H1 (cell line): ENCODE measurements around the gene PTPRD. TPM values are rescaled to one million over a fixed set of nuclear protein-coding genes. Genes with fewer than 3 reads are reported as not detected.
"Not testable (repeated sequence)": the region's sequence is repeated elsewhere in the genome, so short reads cannot be mapped to it uniquely, and the experiment has no call there.

ENCODE experiments used
- CTCF ChIA-PET: fragments of 300-600 bp; sonication (Branson Sonifier 250); formaldehyde crosslinking; loops from one replicate; lab custom pipeline; 2021; ENCODE audit not compliant: partially characterized antibody; lab: Charles Lee
- POLR2A ChIA-PET: fragments of 300-600 bp; sonication (Branson Sonifier 250); formaldehyde crosslinking; loops from one replicate; lab custom pipeline; 2021; ENCODE audit warnings: inconsistent platforms; ENCODE audit not compliant: partially characterized antibody; lab: Charles Lee
- DNase-seq, 2 experiments: peaks; one replicate each; pipeline versions ENCODE4 v3.0.0 to v3.0.0-alpha.2; 2010 to 2022; ENCODE audit warnings: low spot score in 2 of 2, low read depth in 1 of 2, mixed read lengths in 1 of 2
- FAIRE-seq: peaks from 2 replicates; lab custom pipeline; 2011; peaks lifted over from hg19 to GRCh38; lab: Jason Lieb, UNC
- H2AFZ ChIP-seq: 2 replicates; pipeline ENCODE4 v1.8.1; 2012; ENCODE audit warnings: low read length, inconsistent platforms
- H2AK5ac ChIP-seq: 2 replicates; pipeline ENCODE4 v1.6.1; 2013; ENCODE audit warnings: low read depth, low read length
- H2BK120ac ChIP-seq: replicated peaks from 2 replicates; pipeline ENCODE3; 2013; ENCODE audit warnings: low read depth, low read length, inconsistent platforms
- H2BK12ac ChIP-seq: 2 replicates; pipeline ENCODE4 v1.6.1; 2013; ENCODE audit warnings: low read depth, low read length
- H2BK15ac ChIP-seq: 2 replicates; pipeline ENCODE4 v1.6.1; 2013; ENCODE audit warnings: low read length
- H2BK20ac ChIP-seq: 2 replicates; pipeline ENCODE4 v1.6.1; 2013; ENCODE audit warnings: low read length
- H2BK5ac ChIP-seq: 2 replicates; pipeline ENCODE4 v1.6.1; 2013; ENCODE audit warnings: low read depth, low read length
- H3K14ac ChIP-seq: 2 replicates; pipeline ENCODE4 v1.6.1; 2013; ENCODE audit warnings: inconsistent platforms; ENCODE audit not compliant: insufficient read length
- H3K18ac ChIP-seq: 2 replicates; pipeline ENCODE4 v1.6.1; 2013; ENCODE audit warnings: low read length; ENCODE audit errors: extremely low read depth
- H3K23ac ChIP-seq: 2 replicates; pipeline ENCODE4 v1.6.1; 2013; ENCODE audit warnings: inconsistent platforms; ENCODE audit not compliant: insufficient read length
- H3K23me2 ChIP-seq: 2 replicates; pipeline ENCODE4 v1.6.1; 2013; ENCODE audit warnings: low read depth, low read length
- H3K27ac ChIP-seq: 2 replicates; pipeline ENCODE4 v1.6.1; 2011; ENCODE audit warnings: low read depth, low read length, inconsistent platforms
- H3K27me3 ChIP-seq, 4 experiments: replicated peaks in 1 of 4; 1 replicate in 1 of 4; 2 replicates in 3 of 4; pipeline versions ENCODE4 v1.6.1 to v1.8.1; 2011 to 2013; ENCODE audit warnings: low read length in 3 of 4, mild to moderate bottlenecking in 3 of 4, inconsistent platforms in 2 of 4, mixed read lengths in 2 of 4, moderate library complexity in 1 of 4; ENCODE audit not compliant: control insufficient read depth in 3 of 4, insufficient read depth in 3 of 4; ENCODE audit errors: extremely low read depth in 1 of 4
- H3K36me3 ChIP-seq, 4 experiments: 2 replicates each; pipeline versions ENCODE4 v1.6.1 to v1.8.1; 2011 to 2013; ENCODE audit warnings: mild to moderate bottlenecking in 4 of 4, low read length in 3 of 4, moderate library complexity in 2 of 4, control low read depth in 1 of 4, inconsistent platforms in 1 of 4; ENCODE audit not compliant: insufficient read depth in 4 of 4, control insufficient read depth in 2 of 4
- H3K4ac ChIP-seq: replicated peaks from 2 replicates; pipeline ENCODE3; 2013; ENCODE audit warnings: low read length, low read depth, mixed read lengths, inconsistent platforms; ENCODE audit not compliant: insufficient read length
- H3K4me1 ChIP-seq, 4 experiments: replicated peaks in 1 of 4; 1 replicate in 1 of 4; 2 replicates in 3 of 4; pipeline versions ENCODE4 v1.6.1 to v1.8.1; 2011 to 2013; ENCODE audit warnings: low read length in 3 of 4, inconsistent platforms in 2 of 4, mixed read lengths in 1 of 4; ENCODE audit not compliant: insufficient read depth in 4 of 4, control insufficient read depth in 3 of 4
- H3K4me2 ChIP-seq, 2 experiments: 2 replicates each; pipeline versions ENCODE4 v1.6.1 to v1.8.1; 2011 to 2013; ENCODE audit warnings: low read depth in 2 of 2, low read length in 2 of 2, control low read depth in 1 of 2, inconsistent platforms in 1 of 2, mild to moderate bottlenecking in 1 of 2; ENCODE audit not compliant: insufficient read depth in 1 of 2
- H3K4me3 ChIP-seq, 4 experiments: fragments of 200-600, 300-600 bp in 1 of 4; sonication (generic), shearing (Covaris generic), sonication (Bioruptor Twin) in 1 of 4; 2 replicates each; pipeline versions ENCODE4 v1.5.1 to v1.8.1; 2011 to 2016; ENCODE audit warnings: low read length in 4 of 4, low read depth in 3 of 4, control low read depth in 2 of 4, inconsistent platforms in 2 of 4, mild to moderate bottlenecking in 2 of 4, mixed read lengths in 1 of 4, moderate library complexity in 1 of 4; ENCODE audit not compliant: insufficient read depth in 2 of 4; ENCODE audit errors: extremely low read depth in 1 of 4
- H3K56ac ChIP-seq: replicated peaks from 2 replicates; pipeline ENCODE3; 2013; ENCODE audit warnings: low read depth, mild to moderate bottlenecking, mixed read lengths, low read length, inconsistent platforms; ENCODE audit not compliant: insufficient read length
- H3K79me1 ChIP-seq: 2 replicates; pipeline ENCODE4 v1.6.1; 2013; ENCODE audit warnings: low read depth, low read length, control low read depth
- H3K79me2 ChIP-seq, 2 experiments: 2 replicates each; pipeline versions ENCODE4 v1.6.1 to v1.8.1; 2012 to 2013; ENCODE audit warnings: low read length in 2 of 2, mild to moderate bottlenecking in 2 of 2, inconsistent platforms in 1 of 2; ENCODE audit not compliant: insufficient read depth in 2 of 2, control insufficient read depth in 1 of 2
- H3K9ac ChIP-seq, 4 experiments: replicated peaks in 1 of 4; 1 replicate in 1 of 4; 2 replicates in 3 of 4; pipeline versions ENCODE4 v1.6.1 to v1.8.1; 2011 to 2013; ENCODE audit warnings: low read depth in 3 of 4, low read length in 3 of 4, control low read depth in 2 of 4, mild to moderate bottlenecking in 2 of 4, moderate library complexity in 2 of 4, inconsistent platforms in 1 of 4; ENCODE audit errors: extremely low read depth in 1 of 4
- H3K9me3 ChIP-seq, 2 experiments: 2 replicates each; pipeline versions ENCODE4 v1.6.1 to v1.8.1; 2012 to 2013; ENCODE audit warnings: mild to moderate bottlenecking in 2 of 2, moderate library complexity in 2 of 2, control low read depth in 1 of 2, inconsistent platforms in 1 of 2, low read depth in 1 of 2, low read length in 1 of 2, mixed read lengths in 1 of 2; ENCODE audit not compliant: insufficient read depth in 2 of 2
- H4K20me1 ChIP-seq, 2 experiments: replicated peaks in 1 of 2; 2 replicates each; pipeline versions ENCODE3 to v1.8.1; 2011 to 2013; ENCODE audit warnings: inconsistent platforms in 2 of 2, low read length in 2 of 2, mild to moderate bottlenecking in 1 of 2; ENCODE audit not compliant: insufficient read depth in 2 of 2, control insufficient read depth in 1 of 2
- H4K5ac ChIP-seq: 2 replicates; pipeline ENCODE4 v1.6.1; 2013; ENCODE audit warnings: low read length, low read depth, mixed read lengths, inconsistent platforms; ENCODE audit not compliant: insufficient read length
- H4K8ac ChIP-seq: 2 replicates; pipeline ENCODE4 v1.8.0; 2013; ENCODE audit warnings: mild to moderate bottlenecking, moderate library complexity, low read length, inconsistent platforms; ENCODE audit not compliant: insufficient read depth; ENCODE audit errors: extremely low read depth
- H4K91ac ChIP-seq: replicated peaks from 2 replicates; pipeline ENCODE3; 2013; ENCODE audit warnings: low read length, mixed read lengths, inconsistent platforms; ENCODE audit not compliant: insufficient read length
- CEBPB ChIP-seq: IDR thresholded peaks from 2 replicates; pipeline ENCODE4 v1.6.1; 2012; ENCODE audit warnings: low read depth, low read length
- WGBS, 2 experiments: shearing (Covaris generic) in 1 of 2; methylation state at CpG; one replicate each; pipeline versions ENCODE4 v1.1.6 to v1.1.7; 2013 to 2015; ENCODE audit warnings: low lambda C conversion rate in 2 of 2, mixed read lengths in 2 of 2, inconsistent platforms in 1 of 2, low coverage in 1 of 2, missing lambda C conversion rate in 1 of 2; ENCODE audit not compliant: insufficient replicate concordance in 2 of 2, insufficient coverage in 1 of 2, insufficient read length in 1 of 2; ENCODE audit errors: extremely low coverage in 1 of 2, missing lambda C conversion rate in 1 of 2; 5-methylcytosine and 5-hydroxymethylcytosine counted together
- polyA plus RNA-seq, 7 experiments: library from polyadenylated mRNA; depleted of rRNA in 3 of 7; stranded (reverse) in 5 of 7; unstranded in 2 of 7; fragments of >200 nt in 5 of 7; fragments of 200-250 nt in 2 of 7; gene quantifications; 1 replicate in 5 of 7; 2 replicates in 1 of 7; 4 replicates in 1 of 7; pipeline versions ENCODE4 v1.2.1 to v1.2.3, GENCODE V29; 2011 to 2013; ENCODE audit warnings: missing spikeins in 2 of 7, mixed read lengths in 2 of 7
- total RNA-seq: library from RNA; stranded (reverse); fragmentation: NEBNext Ultra II Directional; extraction: Animal tissue kit (Norgen Biotek cat#: 25700); gene quantifications from 2 replicates; pipeline ENCODE4 v1.2.1, GENCODE V29; 2021

PTPRD gene
- total and polyA plus RNA-seq, 2 of the 8 experiments (the other 6 are each of a cell fraction or from before 2014, with no cell fraction given): 17.2 to 77.0 TPM

DNA sequence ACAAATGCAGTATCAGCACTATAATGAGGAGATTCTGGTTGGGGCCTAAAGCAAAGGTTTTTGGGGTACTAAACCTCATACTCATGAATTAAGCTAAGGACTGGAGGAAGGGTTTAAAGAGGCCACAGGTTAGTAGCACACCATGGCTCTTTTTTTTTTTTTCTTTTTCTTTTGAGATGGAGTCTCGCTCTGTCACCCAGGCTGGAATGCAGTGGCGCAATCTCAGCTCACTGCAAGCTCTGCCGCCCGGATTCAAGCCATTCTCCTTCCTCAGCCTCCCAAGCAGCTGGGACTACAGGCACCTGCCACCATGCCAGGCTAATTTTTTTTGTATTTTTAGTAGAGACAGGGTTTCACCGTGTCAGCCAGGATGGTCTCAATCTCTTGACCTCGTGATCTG lies 1515.5 kb downstream of the PTPRD start:
- H3K79me2 ChIP-seq, DNase-seq, H2BK20ac ChIP-seq, H4K8ac ChIP-seq, H3K4ac ChIP-seq, H3K36me3 ChIP-seq, H2BK5ac ChIP-seq, H3K4me1 ChIP-seq, H3K9ac ChIP-seq, H3K27ac ChIP-seq, H3K27me3 ChIP-seq, FAIRE-seq, H2BK120ac ChIP-seq, H4K5ac ChIP-seq, H3K79me1 ChIP-seq: not testable (repeated sequence)
- 81% methylated on average over 6 of the region's 6 CpGs; no CpG with 5 or more reads in 1 of the 2 experiments for WGBS, 2 experiments
- TF ChIP-seq CEBPB: peak; percentile 82
- TF ChIP-seq, all 59 proteins: peak for 1; not testable (repeated sequence) for 58
- H2BK15ac ChIP-seq, H2AK5ac ChIP-seq, H3K56ac ChIP-seq, H3K14ac ChIP-seq, H3K4me2 ChIP-seq, H4K91ac ChIP-seq, H4K20me1 ChIP-seq, H2BK12ac ChIP-seq, H3K23ac ChIP-seq, H3K18ac ChIP-seq, H3K23me2 ChIP-seq, H3K4me3 ChIP-seq, H3K9me3 ChIP-seq: not testable (repeated sequence)
- ChIA-PET CTCF (interaction anchor here (0.9 kb wide), 1 partner anchor 8 kb away, joined by 3 read pairs; no protein-coding TSS in a partner anchor), POLR2A (interaction anchor here (0.7 kb wide), 1 partner anchor 538 kb away, joined by 3 read pairs; no protein-coding TSS in a partner anchor)
- H2AFZ ChIP-seq: peak overlapping the region; percentile 65; the same call in 1 of the 2 replicates
